ENCODE measurements around the gene PLCB3. TPM values are rescaled to one million over a fixed set of nuclear protein-coding genes. Genes with fewer than 3 reads are reported as not detected.

PLCB3 gene
- total and polyA plus RNA-seq, 2 of the 13 experiments (the other 11 are each of a cell fraction or from before 2014, with no cell fraction given), result 7.5 to 13.8 TPM

GRCh38 chr11:64241491-64242374, 9.6 kb upstream of the PLCB3 start (continued):
- TF ChIP-seq ZNF407 (CRISPR knock-in tag; IDR thresholded peaks at IDR 0.05; ENCODE audit: not compliant biosample characterization) (no peak), ZNF549 (CRISPR knock-in tag; IDR thresholded peaks at IDR 0.05) (0 out of 2 replicates have a peak, but pooled peaks have one; percentile 59), CBFB (CRISPR knock-in tag; IDR thresholded peaks at IDR 0.05) (0 out of 2 replicates have a peak, but pooled peaks have one; percentile 27), SETDB1 (CRISPR knock-in tag; IDR thresholded peaks at IDR 0.05; ENCODE audit: borderline replicate concordance) (no peak), TCF7L2 (IDR thresholded peaks at IDR 0.05; ENCODE audit: low read depth, low read length) (no peak), RFX5 (IDR thresholded peaks at IDR 0.05; ENCODE audit: low read depth, low read length) (no peak), FOXK1 (CRISPR knock-in tag; IDR thresholded peaks at IDR 0.05; ENCODE audit: borderline replicate concordance, low read depth) (no peak), ZNF224 (CRISPR knock-in tag; IDR thresholded peaks at IDR 0.05) (no peak), HES4 (CRISPR knock-in tag; IDR thresholded peaks at IDR 0.05; ENCODE audit: borderline replicate concordance) (peak; percentile 77), RFX3 (CRISPR knock-in tag; IDR thresholded peaks at IDR 0.05) (no peak), ZNF343 (CRISPR knock-in tag; IDR thresholded peaks at IDR 0.05) (peak; percentile 10; the same call in 1 of the 2 replicates), HDAC1 (CRISPR knock-in tag; IDR thresholded peaks at IDR 0.05) (peak; percentile 13; the same call in 1 of the 2 replicates), TAF1 (CRISPR knock-in tag; IDR thresholded peaks at IDR 0.05) (peak; percentile 66), CENPBD1 (CRISPR knock-in tag; IDR thresholded peaks at IDR 0.05; ENCODE audit: borderline replicate concordance, low read depth) (no peak), SRSF4 (IDR thresholded peaks at IDR 0.05; ENCODE audit: low read depth, low read length, poor library complexity, severe bottlenecking) (no peak), STAT6 (CRISPR knock-in tag; IDR thresholded peaks at IDR 0.05; ENCODE audit: borderline replicate concordance) (no peak; the same call in 1 of the 2 replicates)
